IPS-18a (cell line): ENCODE measurements around the gene RETREG1.
"Not testable (repeated sequence)": the region's sequence is repeated elsewhere in the genome, so short reads cannot be mapped to it uniquely, and the experiment has no call there.

Experiments
- H3K27ac ChIP-seq: one replicate; pipeline ENCODE4 v1.5.1; 2013; ENCODE audit warnings: low read length
- H3K27me3 ChIP-seq: one replicate; pipeline ENCODE4 v1.6.1; 2013; ENCODE audit warnings: mild to moderate bottlenecking, low read length; ENCODE audit not compliant: control insufficient read depth, insufficient read depth
- H3K36me3 ChIP-seq: one replicate; pipeline ENCODE4 v1.6.1; 2013; ENCODE audit warnings: low read depth, low read length; ENCODE audit not compliant: control insufficient read depth
- H3K4me1 ChIP-seq: one replicate; pipeline ENCODE4 v1.6.1; 2013; ENCODE audit warnings: low read depth, low read length; ENCODE audit not compliant: control insufficient read depth
- H3K4me3 ChIP-seq: one replicate; pipeline ENCODE4 v1.5.1; 2013; ENCODE audit warnings: low read length
- H3K9ac ChIP-seq: one replicate; pipeline ENCODE4 v1.6.1; 2013; ENCODE audit warnings: mild to moderate bottlenecking, low read length, moderate library complexity
- H3K9me3 ChIP-seq: one replicate; pipeline ENCODE4 v1.6.1; 2013; ENCODE audit warnings: low read depth, low read length; ENCODE audit not compliant: control insufficient read depth

The RETREG1 gene

GRCh38 chr5:16489322-16489791, 127.4 kb downstream of the RETREG1 start:
- no peak overlapping the region for H3K27ac ChIP-seq
- no peak overlapping the region for H3K9ac ChIP-seq
- no peaks in the 10 kb centered on the region for H3K9me3 ChIP-seq
- no peaks in the 10 kb centered on the region for H3K27me3 ChIP-seq
- H3K36me3 ChIP-seq = no peaks in the 10 kb centered on the region
- no peak overlapping the region for H3K4me3 ChIP-seq
- no peaks in the 10 kb centered on the region for H3K4me1 ChIP-seq

- H3K4me1 ChIP-seq = no peaks in the 10 kb centered on the region
- no peaks in the 10 kb centered on the region for H3K36me3 ChIP-seq
- H3K4me3 ChIP-seq = no peak overlapping the region
- H3K9me3 ChIP-seq = no peaks in the 10 kb centered on the region
- no peaks in the 10 kb centered on the region for H3K27me3 ChIP-seq
- H3K9ac ChIP-seq = no peak overlapping the region
- no peak overlapping the region for H3K27ac ChIP-seq
Observed at GRCh38 chr5:16487456-16487855, 129.3 kb downstream of the RETREG1 start.

GRCh38 chr5:16486711-16487111, 130.1 kb downstream of the RETREG1 start:
- H3K27ac ChIP-seq = no peak overlapping the region
- H3K9me3 ChIP-seq = no peaks in the 10 kb centered on the region
- no peak overlapping the region for H3K9ac ChIP-seq
- H3K4me1 ChIP-seq = no peaks in the 10 kb centered on the region
- H3K27me3 ChIP-seq = no peaks in the 10 kb centered on the region
- H3K36me3 ChIP-seq = no peaks in the 10 kb centered on the region
- H3K4me3 ChIP-seq = no peak overlapping the region

- Histone ChIP-seq H3K9ac (no peak overlapping the region), H3K4me3 (no peak overlapping the region), H3K27ac (no peak overlapping the region), H3K4me1 (no peaks in the 10 kb centered on the region), H3K27me3 (no peaks in the 10 kb centered on the region), H3K36me3 (no peaks in the 10 kb centered on the region), H3K9me3 (no peaks in the 10 kb centered on the region)
Observed at GRCh38 chr5:16485656-16486055, 131.1 kb downstream of the RETREG1 start.

GRCh38 chr5:16484081-16484480, 132.7 kb downstream of the RETREG1 start:
- Histone ChIP-seq H3K4me3 (no peak overlapping the region), H3K27me3 (no peaks in the 10 kb centered on the region), H3K27ac (no peak overlapping the region), H3K9me3 (no peaks in the 10 kb centered on the region), H3K36me3 (no peaks in the 10 kb centered on the region), H3K4me1 (no peaks in the 10 kb centered on the region), H3K9ac (no peak overlapping the region)

- Histone ChIP-seq H3K9ac (no peak overlapping the region), H3K36me3 (no peaks in the 10 kb centered on the region), H3K9me3 (no peaks in the 10 kb centered on the region), H3K4me3 (no peak overlapping the region), H3K27ac (no peak overlapping the region), H3K27me3 (no peaks in the 10 kb centered on the region), H3K4me1 (no peaks in the 10 kb centered on the region)
Observed at GRCh38 chr5:16483361-16483760, 133.4 kb downstream of the RETREG1 start.

- Histone ChIP-seq H3K27ac (no peak overlapping the region), H3K4me3 (no peak overlapping the region), H3K4me1 (no peaks in the 10 kb centered on the region), H3K9me3 (no peaks in the 10 kb centered on the region), H3K36me3 (no peaks in the 10 kb centered on the region), H3K27me3 (no peaks in the 10 kb centered on the region), H3K9ac (no peak overlapping the region)
Observed at GRCh38 chr5:16482891-16483290, 133.9 kb downstream of the RETREG1 start.

- Histone ChIP-seq H3K9ac (no peak overlapping the region), H3K36me3 (no peaks in the 10 kb centered on the region), H3K4me1 (no peaks in the 10 kb centered on the region), H3K27me3 (no peaks in the 10 kb centered on the region), H3K4me3 (no peak overlapping the region), H3K9me3 (no peaks in the 10 kb centered on the region), H3K27ac (no peak overlapping the region)
Observed at GRCh38 chr5:16480821-16481538, 135.8 kb downstream of the RETREG1 start.

GRCh38 chr5:16480144-16480543, 136.7 kb downstream of the RETREG1 start:
- no peaks in the 10 kb centered on the region for H3K9me3 ChIP-seq
- no peak overlapping the region for H3K27ac ChIP-seq
- H3K4me1 ChIP-seq = no peaks in the 10 kb centered on the region

GRCh38 chr5:16477541-16477940, 139.3 kb downstream of the RETREG1 start:
- Histone ChIP-seq H3K27me3 (no peaks in the 10 kb centered on the region), H3K4me3 (no peak overlapping the region), H3K9me3 (no peaks in the 10 kb centered on the region), H3K27ac (no peak overlapping the region), H3K4me1 (no peaks in the 10 kb centered on the region), H3K36me3 (no peaks in the 10 kb centered on the region), H3K9ac (no peak overlapping the region)

More at GRCh38 chr5:16480144-16480543, 136.7 kb downstream of the RETREG1 start:
- Histone ChIP-seq H3K36me3 (no peaks in the 10 kb centered on the region), H3K4me3 (no peak overlapping the region), H3K9ac (no peak overlapping the region), H3K27me3 (no peaks in the 10 kb centered on the region)

- H3K9ac ChIP-seq, H3K36me3 ChIP-seq, H3K4me3 ChIP-seq, H3K27ac ChIP-seq, H3K27me3 ChIP-seq, H3K4me1 ChIP-seq, H3K9me3 ChIP-seq: not testable (repeated sequence)
Observed at GRCh38 chr5:16476417-16476816, 140.4 kb downstream of the RETREG1 start.

GRCh38 chr5:16471387-16471786, 145.4 kb downstream of the RETREG1 start:
- Histone ChIP-seq H3K9me3 (no peaks in the 10 kb centered on the region), H3K27me3 (no peaks in the 10 kb centered on the region), H3K9ac (no peak overlapping the region), H3K27ac (no peak overlapping the region), H3K4me1 (no peaks in the 10 kb centered on the region), H3K4me3 (no peak overlapping the region), H3K36me3 (no peaks in the 10 kb centered on the region)
